Neural cell (in vitro differentiated cells): ENCODE results near the gene ENPP1. TPM values are rescaled to one million over a fixed set of nuclear protein-coding genes. Genes with fewer than 3 reads are reported as not detected.

Experiments used
- H2AFZ ChIP-seq: fragments of 200-600, 300-800 bp; sonication (generic), shearing (Covaris generic); 2 replicates; pipeline ENCODE4 v1.6.0; 2014; ENCODE audit warnings: low read depth, mild to moderate bottlenecking, antibody characterized with exemption, low read length, moderate library complexity
- H3F3A ChIP-seq: fragments of 200-600 bp; shearing (Covaris generic); 2 replicates; pipeline ENCODE4 v1.6.1; 2016; ENCODE audit warnings: mild to moderate bottlenecking, moderate library complexity, mixed read lengths, antibody characterized with exemption, low read length; ENCODE audit not compliant: insufficient read depth, poor library complexity, severe bottlenecking
- H3K27ac ChIP-seq: fragments of 200-600, 300-800 bp; sonication (generic), shearing (Covaris generic); 2 replicates; pipeline ENCODE4 v1.5.1; 2014; ENCODE audit warnings: mild to moderate bottlenecking, low read length, moderate library complexity
- H3K27me3 ChIP-seq: fragments of 300-800, 200-600 bp; sonication (generic), shearing (Covaris generic); 2 replicates; pipeline ENCODE4 v1.6.0; 2014; ENCODE audit warnings: mild to moderate bottlenecking, low read depth, low read length, moderate library complexity; ENCODE audit not compliant: insufficient read depth
- H3K36me3 ChIP-seq: fragments of 300-800, 200-600 bp; sonication (generic), shearing (Covaris generic); 2 replicates; pipeline ENCODE4 v1.5.1; 2014; ENCODE audit warnings: mild to moderate bottlenecking, antibody characterized with exemption, low read length, moderate library complexity; ENCODE audit not compliant: insufficient read depth
- H3K4me2 ChIP-seq: fragments of 300-800, 200-600 bp; sonication (generic), shearing (Covaris generic); 2 replicates; pipeline ENCODE4 v1.6.0; 2014; ENCODE audit warnings: mild to moderate bottlenecking, low read length
- H3K4me3 ChIP-seq: fragments of 300-800, 200-600 bp; sonication (generic), shearing (Covaris generic); 2 replicates; pipeline ENCODE4 v1.5.1; 2014; ENCODE audit warnings: mild to moderate bottlenecking, low read length, moderate library complexity
- H3K79me2 ChIP-seq: fragments of 200-600 bp; shearing (Covaris generic); replicated peaks from 2 replicates; pipeline ENCODE4 v1.6.0; 2014; ENCODE audit warnings: mild to moderate bottlenecking, low read length, moderate library complexity; ENCODE audit not compliant: insufficient read depth
- H3K9ac ChIP-seq: fragments of 300-800, 200-600 bp; sonication (generic), shearing (Covaris generic); 2 replicates; pipeline ENCODE4 v1.6.1; 2016; ENCODE audit warnings: mild to moderate bottlenecking, low read length, mixed read lengths
- H3K9me2 ChIP-seq: fragments of 200-600 bp; shearing (Covaris generic); 2 replicates; pipeline ENCODE4 v1.6.1; 2016; ENCODE audit warnings: mild to moderate bottlenecking, low read length, mixed read lengths; ENCODE audit not compliant: insufficient read depth
- H3K9me3 ChIP-seq: fragments of 200-600, 300-800 bp; sonication (generic), shearing (Covaris generic); 2 replicates; pipeline ENCODE4 v1.6.1; 2016; ENCODE audit warnings: mild to moderate bottlenecking, mixed run types, low read length, moderate library complexity, mixed read lengths
- H4K20me1 ChIP-seq: fragments of 200-600 bp; shearing (Covaris generic); 2 replicates; pipeline ENCODE4 v1.6.1; 2016; ENCODE audit warnings: mild to moderate bottlenecking, mixed run types; ENCODE audit not compliant: insufficient read depth
- EP300 ChIP-seq: fragments of 450-650 bp; conservative IDR thresholded peaks from 2 replicates; pipeline ENCODE4 v1.6.1; 2014; ENCODE audit warnings: antibody characterized with exemption, mild to moderate bottlenecking, moderate library complexity; ENCODE audit not compliant: poor library complexity, severe bottlenecking
- EZH2 ChIP-seq: fragments of 200-600, 300-800 bp; shearing (Covaris generic), sonication (generic); IDR thresholded peaks from 2 replicates; pipeline ENCODE4 v1.6.1; 2014; ENCODE audit warnings: antibody characterized with exemption, low read length, borderline replicate concordance, mild to moderate bottlenecking; ENCODE audit not compliant: insufficient read depth, poor library complexity, severe bottlenecking
- MXI1 ChIP-seq: fragments of 450-650 bp; conservative IDR thresholded peaks from 2 replicates; pipeline ENCODE4 v1.6.1; 2014; ENCODE audit warnings: antibody characterized with exemption, mild to moderate bottlenecking; ENCODE audit not compliant: poor library complexity, severe bottlenecking
- POLR2AphosphoS5 ChIP-seq: IDR thresholded peaks from 2 replicates; pipeline ENCODE4 v1.6.1; 2012
- RAD21 ChIP-seq: fragments of 450-650 bp; conservative IDR thresholded peaks from 2 replicates; pipeline ENCODE4 v1.6.1; 2014; ENCODE audit warnings: antibody characterized with exemption, mild to moderate bottlenecking, moderate library complexity
- REST ChIP-seq: IDR thresholded peaks from 2 replicates; pipeline ENCODE4 v1.6.1; 2012; ENCODE audit warnings: borderline replicate concordance
- SMC3 ChIP-seq: fragments of 450-650 bp; conservative IDR thresholded peaks from 2 replicates; pipeline ENCODE4 v1.6.1; 2014; ENCODE audit warnings: antibody characterized with exemption, mild to moderate bottlenecking, moderate library complexity; ENCODE audit not compliant: poor library complexity
- TAF1 ChIP-seq: IDR thresholded peaks from 2 replicates; pipeline ENCODE4 v1.6.1; 2012; ENCODE audit warnings: low read depth
- polyA plus RNA-seq: library from polyadenylated mRNA; depleted of rRNA; stranded (reverse); fragments of >200 nt; gene quantifications from 2 replicates; pipeline ENCODE4 v1.2.3, GENCODE V29; 2014
- TF ChIP-seq, protein P1 (sequence below): fragments of 450-650 bp; IDR thresholded peaks from 2 replicates; pipeline ENCODE4 v1.5.1; 2014; ENCODE audit warnings: antibody characterized with exemption, mild to moderate bottlenecking, moderate library complexity; ENCODE audit not compliant: poor library complexity, severe bottlenecking

Gene ENPP1
- polyA plus RNA-seq, 1 donor from 2014 or later, result not detected

DNA sequence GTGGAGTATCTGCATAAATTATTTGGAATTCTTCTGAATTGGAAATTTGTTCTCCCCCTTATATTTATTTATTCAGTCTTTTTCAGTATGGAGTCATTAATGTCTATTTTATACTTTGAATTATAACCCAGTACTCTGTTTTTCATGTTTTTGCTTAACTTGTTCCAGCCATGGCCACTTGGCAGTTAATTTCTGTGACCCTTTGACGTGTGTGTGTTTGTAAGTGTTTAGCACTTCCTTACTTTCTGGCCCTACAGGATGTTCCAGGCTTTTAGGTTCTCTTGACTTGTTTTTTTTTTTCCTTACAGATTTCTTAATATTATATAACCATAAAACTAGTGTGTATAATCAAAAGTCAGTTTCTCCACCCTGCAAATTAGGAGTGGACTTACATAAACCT is 24.1 kb downstream of the ENPP1 start:
- Histone ChIP-seq H3K9ac (no peak overlapping the region), H3F3A (no peaks in the 10 kb centered on the region), H3K27me3 (no peaks in the 10 kb centered on the region), H3K9me3 (no peaks in the 10 kb centered on the region), H2AFZ (no peak overlapping the region), H3K79me2 (no peaks in the 10 kb centered on the region), H3K27ac (no peak overlapping the region), H3K36me3 (no peaks in the 10 kb centered on the region), H3K9me2 (no peaks in the 10 kb centered on the region), H3K4me3 (no peak overlapping the region), H3K4me2 (no peak overlapping the region), H4K20me1 (no peaks in the 10 kb centered on the region)
- TF ChIP-seq TAF1 (no peak), MXI1 (no peak), RAD21 (no peak), EP300 (no peak), POLR2AphosphoS5 (no peak), SMC3 (no peak), EZH2 (no peak), REST (no peak)
- TF ChIP-seq, protein P1, sequence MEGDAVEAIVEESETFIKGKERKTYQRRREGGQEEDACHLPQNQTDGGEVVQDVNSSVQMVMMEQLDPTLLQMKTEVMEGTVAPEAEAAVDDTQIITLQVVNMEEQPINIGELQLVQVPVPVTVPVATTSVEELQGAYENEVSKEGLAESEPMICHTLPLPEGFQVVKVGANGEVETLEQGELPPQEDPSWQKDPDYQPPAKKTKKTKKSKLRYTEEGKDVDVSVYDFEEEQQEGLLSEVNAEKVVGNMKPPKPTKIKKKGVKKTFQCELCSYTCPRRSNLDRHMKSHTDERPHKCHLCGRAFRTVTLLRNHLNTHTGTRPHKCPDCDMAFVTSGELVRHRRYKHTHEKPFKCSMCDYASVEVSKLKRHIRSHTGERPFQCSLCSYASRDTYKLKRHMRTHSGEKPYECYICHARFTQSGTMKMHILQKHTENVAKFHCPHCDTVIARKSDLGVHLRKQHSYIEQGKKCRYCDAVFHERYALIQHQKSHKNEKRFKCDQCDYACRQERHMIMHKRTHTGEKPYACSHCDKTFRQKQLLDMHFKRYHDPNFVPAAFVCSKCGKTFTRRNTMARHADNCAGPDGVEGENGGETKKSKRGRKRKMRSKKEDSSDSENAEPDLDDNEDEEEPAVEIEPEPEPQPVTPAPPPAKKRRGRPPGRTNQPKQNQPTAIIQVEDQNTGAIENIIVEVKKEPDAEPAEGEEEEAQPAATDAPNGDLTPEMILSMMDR, result no peak

GRCh38 chr6:131832363-131832762 is 24.5 kb downstream of the ENPP1 start:
- Histone ChIP-seq H3K79me2 (no peaks in the 10 kb centered on the region), H3K27me3 (no peaks in the 10 kb centered on the region), H3K27ac (no peak overlapping the region), H3K9ac (no peak overlapping the region), H3F3A (no peaks in the 10 kb centered on the region), H4K20me1 (no peaks in the 10 kb centered on the region), H3K9me3 (no peaks in the 10 kb centered on the region), H3K36me3 (no peaks in the 10 kb centered on the region), H3K4me3 (no peak overlapping the region), H3K9me2 (no peaks in the 10 kb centered on the region), H3K4me2 (no peak overlapping the region), H2AFZ (no peak overlapping the region)
- TF ChIP-seq REST (no peak), RAD21 (no peak), EZH2 (no peak), TAF1 (no peak)
- TF ChIP-seq, protein P1, result no peak
